H1 (cell line): ENCODE data around the gene KCTD15. TPM values are rescaled to one million over a fixed set of nuclear protein-coding genes. Genes with fewer than 3 reads are reported as not detected.

Source experiments
- RAD21 ChIP-seq, 2 experiments: IDR thresholded peaks in 1 of 2; conservative IDR thresholded peaks in 1 of 2; 2 replicates each; pipeline ENCODE4 v1.6.1; 2011; ENCODE audit warnings: low read depth in 2 of 2, low read length in 2 of 2, improper control_type of control experiment in 1 of 2, inconsistent platforms in 1 of 2, mild to moderate bottlenecking in 1 of 2, moderate library complexity in 1 of 2
- polyA plus RNA-seq, 7 experiments: library from polyadenylated mRNA; depleted of rRNA in 3 of 7; stranded (reverse) in 5 of 7; unstranded in 2 of 7; fragments of >200 nt in 5 of 7; fragments of 200-250 nt in 2 of 7; gene quantifications; 1 replicate in 5 of 7; 2 replicates in 1 of 7; 4 replicates in 1 of 7; pipeline versions ENCODE4 v1.2.1 to v1.2.3, GENCODE V29; 2011 to 2013; ENCODE audit warnings: missing spikeins in 2 of 7, mixed read lengths in 2 of 7
- total RNA-seq: library from RNA; stranded (reverse); fragmentation: NEBNext Ultra II Directional; extraction: Animal tissue kit (Norgen Biotek cat#: 25700); gene quantifications from 2 replicates; pipeline ENCODE4 v1.2.1, GENCODE V29; 2021

Gene KCTD15
- total and polyA plus RNA-seq, 2 of the 8 experiments (the other 6 are each of a cell fraction or from before 2014, with no cell fraction given): 25.1 to 27.0 TPM

GRCh38 chr19:33771384-33772101 lies 25.1 kb upstream of the KCTD15 start (continued):
- peak; percentile 98 to 99 for TF ChIP-seq RAD21 (IDR thresholded peaks at IDR 0.05 in 1 of 2, conservative IDR thresholded peaks at IDR 0.05 in 1 of 2; ENCODE audit: low read depth in 2 of 2, low read length in 2 of 2)
